ENCODE results near the gene HLA-DQB1.
"Not testable (repeated sequence)": the region's sequence is repeated elsewhere in the genome, so short reads cannot be mapped to it uniquely, and the experiment has no call there.

The HLA-DQB1 gene

DNA sequence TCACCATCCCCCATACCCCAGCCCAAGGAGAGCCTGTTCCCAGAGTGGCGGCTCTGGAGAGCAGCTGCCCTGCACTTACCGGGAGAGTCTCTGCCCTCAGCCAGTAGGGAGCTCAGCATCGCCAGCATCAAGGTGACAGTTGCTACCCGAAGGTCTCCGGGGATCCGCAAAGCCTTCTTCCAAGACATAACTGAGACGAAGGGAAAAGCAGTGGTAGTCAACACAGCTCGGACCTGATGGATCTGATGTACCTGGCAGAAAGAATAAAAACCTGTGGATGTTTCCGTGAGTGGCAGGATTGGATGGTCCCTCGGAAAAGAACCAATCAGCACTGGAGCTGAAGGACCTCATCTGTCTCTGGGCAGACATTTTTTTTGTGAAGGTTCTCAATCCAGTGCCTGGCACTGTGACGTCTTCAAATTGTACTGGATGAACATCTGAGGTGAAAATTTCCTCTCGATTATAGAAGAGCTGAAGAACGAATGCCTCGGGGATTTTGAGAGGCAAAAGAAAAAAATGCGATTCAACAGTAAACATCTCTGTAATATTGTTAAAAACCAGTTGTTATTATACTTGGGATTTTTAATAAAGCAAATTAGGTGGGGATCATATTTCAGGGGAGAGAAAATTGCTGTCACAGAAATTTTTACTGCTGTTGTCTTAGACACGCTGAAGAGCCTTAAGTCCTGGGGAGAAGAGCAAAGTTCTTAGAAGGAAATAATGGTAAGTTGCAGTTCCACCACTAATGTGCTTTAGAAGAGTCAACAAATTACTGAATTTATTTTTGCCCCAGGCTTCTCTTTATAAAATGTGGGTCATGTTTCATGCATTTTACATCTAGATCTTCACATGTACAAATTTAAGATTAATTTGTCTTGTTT, at the start of gene HLA-DQB1:
Gene HLA-DQB1, minus strand, starts transcription at position 238 of the 881 bp plus-strand sequence. Its CDS starts 50 bp downstream, at position 188.
- H3K36me3 Mint-ChIP-seq (ENCODE audit: low read depth): peaks cover 46% of the 10 kb centered on the region
- peaks cover 63% of the 10 kb centered on the region for H3K4me1 Mint-ChIP-seq (ENCODE audit: low read depth)
- intact Hi-C loops (cut with micrococcal nuclease): loop anchor here (5.0 kb wide), 1 partner anchor 229 kb away; the partner anchor contains the start of gene HLA-DRA
- H3K27me3 Mint-ChIP-seq: no peaks in the 10 kb centered on the region
- H3K27ac Mint-ChIP-seq: peak within 1 kb of the TSS; percentile 100
- peak within 1 kb of the TSS; percentile 92 for H3K4me3 Mint-ChIP-seq
- H3K9me3 Mint-ChIP-seq: peaks cover 3% of the 10 kb centered on the region

DNA sequence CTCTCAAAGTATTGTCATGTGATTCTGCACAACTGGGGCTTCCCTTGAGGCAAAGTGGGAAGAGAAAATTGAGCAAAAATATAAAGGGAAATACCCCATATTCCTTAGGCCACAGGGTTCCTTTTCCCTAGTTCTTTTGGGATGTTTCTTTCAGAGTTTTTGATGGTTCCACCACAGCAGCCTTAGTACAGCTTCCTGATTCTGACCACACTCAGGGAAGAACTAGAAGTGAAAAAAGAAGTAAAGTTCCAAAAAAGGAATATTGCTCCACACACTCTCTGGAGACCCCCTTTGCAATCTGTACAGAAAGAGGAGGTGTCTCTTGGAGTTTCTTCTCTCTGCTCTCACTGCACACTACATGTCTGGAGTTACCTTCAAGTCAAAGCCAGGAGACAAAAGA, 46.8 kb upstream of the HLA-DQB1 start:
- Mint-ChIP-seq H3K27ac (peak overlapping the region; percentile 30), H3K36me3 (ENCODE audit: low read depth) (no peaks in the 10 kb centered on the region), H3K27me3 (peaks cover 6% of the 10 kb centered on the region), H3K9me3 (no peaks in the 10 kb centered on the region), H3K4me1 (ENCODE audit: low read depth) (peaks cover 20% of the 10 kb centered on the region), H3K4me3 (no peak overlapping the region)
- intact Hi-C loops (cut with micrococcal nuclease): no loop called here

DNA sequence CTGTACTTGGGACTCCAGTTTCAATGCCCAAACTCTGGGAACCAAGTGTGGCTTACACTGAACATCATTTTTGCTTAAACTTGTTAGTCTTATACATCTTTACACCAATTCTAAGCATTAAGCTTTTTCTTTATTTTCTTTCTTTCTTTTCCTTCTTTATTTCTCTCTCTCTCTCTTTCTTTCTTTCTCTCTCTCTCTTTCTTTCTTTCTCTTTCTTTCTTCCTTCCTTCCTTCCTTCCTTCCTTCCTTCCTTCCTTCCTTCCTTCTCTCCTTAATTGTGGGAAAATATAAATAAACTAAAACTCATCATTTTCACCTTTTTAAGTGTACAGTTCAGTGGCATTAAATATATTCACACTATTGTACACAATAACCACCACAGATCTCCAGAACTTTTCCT, 43.2 kb upstream of the HLA-DQB1 start:
- H3K9me3 Mint-ChIP-seq: peaks cover 8% of the 10 kb centered on the region
- H3K36me3 Mint-ChIP-seq (ENCODE audit: low read depth): no peaks in the 10 kb centered on the region
- H3K4me1 Mint-ChIP-seq (ENCODE audit: low read depth): peaks cover 20% of the 10 kb centered on the region
- intact Hi-C loops (cut with micrococcal nuclease): loop anchor here (10.0 kb wide), 1 partner anchor 155 kb away; no protein-coding TSS in a partner anchor
- no peak overlapping the region for H3K4me3 Mint-ChIP-seq
- no peak overlapping the region for H3K27ac Mint-ChIP-seq
- H3K27me3 Mint-ChIP-seq: peaks cover 16% of the 10 kb centered on the region

DNA sequence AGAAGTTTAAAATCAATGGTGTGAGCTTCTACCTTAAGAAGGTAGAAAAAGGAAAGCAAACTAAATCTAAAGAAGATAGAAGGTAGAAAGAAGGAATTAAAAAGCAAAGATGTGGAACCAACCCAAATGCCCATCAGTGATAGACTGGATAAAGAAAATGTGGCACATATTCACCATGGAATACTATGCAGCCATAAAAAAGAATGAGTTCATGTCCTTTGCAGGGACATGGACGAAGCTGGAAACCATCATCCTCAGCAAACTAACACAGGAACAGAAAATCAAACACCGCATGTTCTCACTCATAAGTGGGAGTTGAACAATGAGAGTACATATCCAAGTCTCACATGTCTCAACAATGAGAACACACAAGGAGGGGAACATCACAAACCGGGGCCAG, 38.7 kb upstream of the HLA-DQB1 start:
- not testable (repeated sequence) for H3K27ac Mint-ChIP-seq; H3K4me3 Mint-ChIP-seq; H3K9me3 Mint-ChIP-seq; H3K4me1 Mint-ChIP-seq (ENCODE audit: low read depth); H3K36me3 Mint-ChIP-seq (ENCODE audit: low read depth)
- intact Hi-C loops (cut with micrococcal nuclease): loop anchor here (10.0 kb wide), 1 partner anchor 160 kb away; no protein-coding TSS in a partner anchor
- H3K27me3 Mint-ChIP-seq: peaks cover 45% of the 10 kb centered on the region

DNA sequence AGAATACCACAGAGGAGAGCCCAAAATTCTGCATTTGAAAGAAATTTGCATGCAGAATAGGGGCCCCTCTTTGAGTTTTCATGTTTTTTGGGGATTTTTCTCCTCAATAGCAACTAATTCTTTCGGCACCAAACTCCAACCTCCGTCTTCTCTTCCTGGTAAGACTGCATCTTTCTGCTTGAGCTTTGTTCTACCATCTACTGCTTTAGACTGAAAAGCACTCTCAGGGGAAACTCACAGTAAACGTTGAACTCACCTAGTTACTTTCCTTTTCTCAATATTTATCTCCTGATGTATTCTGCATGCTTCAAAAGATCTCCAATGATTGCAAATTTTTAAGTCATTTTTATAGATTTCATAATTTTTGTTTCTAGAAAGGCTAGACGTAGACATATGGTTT, 36.9 kb upstream of the HLA-DQB1 start:
- Mint-ChIP-seq H3K27me3 (peaks cover 43% of the 10 kb centered on the region), H3K36me3 (ENCODE audit: low read depth) (no peaks in the 10 kb centered on the region), H3K9me3 (peaks cover 8% of the 10 kb centered on the region), H3K4me1 (ENCODE audit: low read depth) (peaks cover 11% of the 10 kb centered on the region), H3K4me3 (no peak overlapping the region), H3K27ac (no peak overlapping the region)
- intact Hi-C loops (cut with micrococcal nuclease): loop anchor here (5.0 to 10.0 kb wide), 3 partner anchors 84 to 271 kb away; no protein-coding TSS in a partner anchor

DNA sequence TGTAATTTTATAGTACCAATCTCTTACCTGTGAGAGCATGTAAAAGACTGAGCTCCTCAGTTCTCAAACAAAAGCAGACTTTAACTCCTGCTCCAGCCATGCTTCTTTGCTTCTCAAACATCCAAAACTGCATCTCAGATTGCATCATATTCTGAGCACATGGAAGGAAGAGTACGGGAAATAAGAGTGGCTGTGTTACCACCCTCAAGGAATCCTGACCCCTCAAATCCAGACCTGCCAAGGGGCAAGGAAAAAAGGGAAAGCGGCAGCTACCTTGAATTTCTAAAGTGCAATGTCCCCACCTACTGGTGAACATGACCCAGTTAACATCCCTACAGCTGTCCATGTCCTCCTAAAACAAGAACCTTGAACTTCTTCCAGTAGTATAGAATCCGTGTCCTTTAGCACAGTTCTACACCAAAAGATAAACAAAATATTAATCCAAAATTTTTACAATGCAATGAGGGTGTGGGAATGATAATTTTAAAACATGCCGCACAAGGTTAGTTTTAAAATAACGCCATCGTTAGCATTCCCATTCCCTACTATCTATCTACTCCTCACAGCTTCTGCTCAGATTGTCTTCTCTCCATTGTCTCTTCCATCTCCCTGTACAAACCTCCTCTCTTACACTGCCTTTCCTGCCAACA, 34.1 kb upstream of the HLA-DQB1 start:
- Mint-ChIP-seq H3K9me3 (peaks cover 8% of the 10 kb centered on the region), H3K36me3 (ENCODE audit: low read depth) (no peaks in the 10 kb centered on the region), H3K27ac (peak overlapping the region; percentile 5), H3K4me3 (no peak overlapping the region), H3K27me3 (peaks cover 39% of the 10 kb centered on the region), H3K4me1 (ENCODE audit: low read depth) (peaks cover 25% of the 10 kb centered on the region)
- intact Hi-C loops (cut with micrococcal nuclease): loop anchor here (2.0 to 10.0 kb wide), 4 partner anchors 87 to 286 kb away; no protein-coding TSS in a partner anchor

DNA sequence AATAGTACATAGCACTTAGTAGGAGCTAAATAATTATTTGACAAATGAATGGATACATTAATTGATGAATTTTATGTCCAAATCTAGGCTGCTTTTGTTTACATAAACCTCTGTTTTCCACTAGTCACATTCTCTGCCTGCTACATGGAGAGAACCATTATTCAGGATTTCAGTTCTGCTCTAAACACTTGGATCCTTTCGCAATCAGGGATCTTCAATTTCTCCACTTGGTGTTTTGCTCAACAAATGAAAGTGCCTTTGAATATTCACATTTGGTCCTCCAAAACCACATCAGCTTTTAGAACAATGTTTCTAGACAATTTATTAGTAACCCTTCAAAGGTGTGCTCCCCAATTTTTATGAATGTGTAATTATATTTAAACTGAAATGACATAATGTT, 30.6 kb upstream of the HLA-DQB1 start:
- H3K27ac Mint-ChIP-seq: no peak overlapping the region
- H3K27me3 Mint-ChIP-seq: peaks cover 26% of the 10 kb centered on the region
- H3K4me3 Mint-ChIP-seq: no peak overlapping the region
- intact Hi-C loops (cut with micrococcal nuclease): no loop called here
- peaks cover 35% of the 10 kb centered on the region for H3K4me1 Mint-ChIP-seq (ENCODE audit: low read depth)
- no peaks in the 10 kb centered on the region for H3K36me3 Mint-ChIP-seq (ENCODE audit: low read depth)
- no peaks in the 10 kb centered on the region for H3K9me3 Mint-ChIP-seq

DNA sequence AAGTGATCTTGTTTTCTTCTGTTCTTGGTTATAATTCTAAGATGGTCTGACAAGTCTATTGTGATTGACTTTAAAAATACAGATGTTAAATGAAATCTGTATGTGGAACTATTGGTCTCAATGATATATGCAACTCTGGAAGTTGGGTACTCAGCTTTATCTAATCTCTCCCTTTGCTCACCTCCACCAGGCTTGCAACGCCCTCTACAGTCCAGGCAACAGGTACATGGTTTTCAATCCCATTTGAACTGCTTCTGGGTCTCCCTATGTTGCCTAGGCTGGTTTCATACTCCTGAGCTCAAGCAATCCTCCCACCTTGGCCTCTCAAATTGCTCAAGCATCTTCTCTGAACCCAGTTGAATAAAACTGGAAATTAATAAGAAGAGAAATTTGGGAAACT, 25.6 kb upstream of the HLA-DQB1 start:
- Mint-ChIP-seq H3K4me3 (no peak overlapping the region), H3K4me1 (ENCODE audit: low read depth) (peaks cover 33% of the 10 kb centered on the region), H3K36me3 (ENCODE audit: low read depth) (no peaks in the 10 kb centered on the region), H3K9me3 (no peaks in the 10 kb centered on the region), H3K27me3 (peaks cover 13% of the 10 kb centered on the region), H3K27ac (peak overlapping the region; percentile 86)
- intact Hi-C loops (cut with micrococcal nuclease): no loop called here

DNA sequence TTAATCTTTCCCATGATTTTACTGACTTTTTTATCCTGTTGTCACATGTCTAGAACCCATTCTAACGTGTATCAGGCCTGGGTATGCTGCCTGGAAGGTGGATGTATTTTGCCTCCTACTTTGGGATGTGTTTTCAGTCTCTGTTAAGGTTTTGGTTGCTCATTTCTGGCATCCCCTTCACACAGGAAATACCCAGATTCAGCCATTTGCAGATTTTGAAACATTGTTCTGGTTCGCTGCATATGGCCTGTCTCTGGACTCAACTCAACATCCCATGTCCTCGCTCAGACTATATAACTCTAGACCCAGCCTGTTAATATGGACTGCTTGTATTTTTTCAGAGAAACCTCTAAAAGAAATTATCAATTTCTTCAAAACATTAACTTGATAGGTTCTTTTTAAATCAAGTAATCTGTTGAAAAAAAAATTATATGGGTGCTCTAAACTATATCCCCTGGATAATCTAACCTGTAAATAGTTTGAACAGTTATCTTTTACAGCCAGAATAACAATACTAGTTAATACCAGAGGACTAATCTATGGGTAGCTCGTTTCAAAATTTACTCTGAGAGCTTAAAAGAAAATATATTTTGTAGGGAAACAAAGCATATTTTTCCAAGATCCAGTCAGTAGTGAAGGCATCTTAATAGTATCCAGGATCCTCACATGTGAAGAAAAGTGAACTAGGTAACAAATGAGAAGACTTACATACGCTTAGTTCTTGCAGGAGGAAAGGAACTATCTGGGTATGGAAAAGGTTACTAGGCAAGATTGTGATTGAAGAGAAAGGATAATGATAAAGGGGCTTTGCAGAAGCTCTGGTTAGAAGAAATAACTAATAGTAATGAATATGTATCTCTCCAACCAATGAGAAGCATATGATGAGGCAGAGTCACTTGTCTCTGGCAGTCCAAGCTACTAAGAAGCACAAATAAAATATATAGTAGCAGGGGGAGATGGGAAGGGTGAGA, 23.4 kb upstream of the HLA-DQB1 start:
- H3K9me3 Mint-ChIP-seq: no peaks in the 10 kb centered on the region
- H3K4me1 Mint-ChIP-seq (ENCODE audit: low read depth): peaks cover 33% of the 10 kb centered on the region
- peak overlapping the region; percentile 59 for H3K4me3 Mint-ChIP-seq
- H3K36me3 Mint-ChIP-seq (ENCODE audit: low read depth): no peaks in the 10 kb centered on the region
- peaks cover 6% of the 10 kb centered on the region for H3K27me3 Mint-ChIP-seq
- intact Hi-C loops (cut with micrococcal nuclease): loop anchor here (2.0 kb wide), 1 partner anchor 21 kb away; no protein-coding TSS in a partner anchor
- peak overlapping the region; percentile 86 for H3K27ac Mint-ChIP-seq

DNA sequence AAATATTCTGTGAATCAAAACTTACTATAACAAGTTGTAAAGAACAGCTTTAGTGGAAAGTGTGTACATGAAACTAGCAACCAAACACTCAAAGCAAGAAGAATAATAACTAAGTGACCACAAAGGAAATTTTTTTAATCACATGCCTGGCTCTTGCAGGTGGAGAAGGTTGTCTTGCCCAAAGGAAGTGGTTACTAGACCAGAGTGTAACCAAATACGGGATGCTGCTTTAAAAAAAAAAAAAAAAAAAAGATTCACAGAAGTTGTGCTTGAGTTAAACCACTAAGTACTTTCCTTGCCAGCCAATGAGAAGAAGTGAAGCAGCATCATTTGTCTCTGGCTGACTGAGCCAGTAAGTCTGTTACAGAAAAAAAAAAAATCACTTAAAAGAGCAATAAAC, 19.1 kb upstream of the HLA-DQB1 start:
- Mint-ChIP-seq H3K27ac (peak overlapping the region; percentile 70), H3K36me3 (ENCODE audit: low read depth) (no peaks in the 10 kb centered on the region), H3K4me3 (no peak overlapping the region), H3K9me3 (no peaks in the 10 kb centered on the region), H3K27me3 (peaks cover 3% of the 10 kb centered on the region), H3K4me1 (ENCODE audit: low read depth) (peaks cover 20% of the 10 kb centered on the region)
- intact Hi-C loops (cut with micrococcal nuclease): no loop called here

DNA sequence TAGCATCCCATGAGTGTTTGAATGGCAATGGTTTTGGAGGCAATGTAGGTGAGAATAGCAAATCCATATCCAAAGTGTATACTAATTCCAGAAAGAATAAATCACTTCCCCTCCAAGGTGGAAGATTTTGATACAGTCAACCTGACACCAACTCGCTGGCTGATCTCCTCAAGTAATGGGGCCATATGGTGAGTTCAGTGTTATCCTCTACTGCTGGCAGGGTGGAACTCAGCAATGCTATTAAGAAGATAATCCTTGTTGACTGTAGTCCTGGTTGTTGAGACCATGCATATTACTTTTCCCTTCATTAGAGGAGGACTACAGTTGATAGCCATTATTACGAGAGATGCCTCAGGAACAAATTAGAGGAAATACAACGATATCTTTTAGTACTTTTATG, 17.8 kb upstream of the HLA-DQB1 start:
- no peak overlapping the region for H3K4me3 Mint-ChIP-seq
- no peak overlapping the region for H3K27ac Mint-ChIP-seq
- H3K27me3 Mint-ChIP-seq: peaks cover 3% of the 10 kb centered on the region
- H3K4me1 Mint-ChIP-seq (ENCODE audit: low read depth): peaks cover 22% of the 10 kb centered on the region
- H3K36me3 Mint-ChIP-seq (ENCODE audit: low read depth): no peaks in the 10 kb centered on the region
- H3K9me3 Mint-ChIP-seq: no peaks in the 10 kb centered on the region
- intact Hi-C loops (cut with micrococcal nuclease): no loop called here

DNA sequence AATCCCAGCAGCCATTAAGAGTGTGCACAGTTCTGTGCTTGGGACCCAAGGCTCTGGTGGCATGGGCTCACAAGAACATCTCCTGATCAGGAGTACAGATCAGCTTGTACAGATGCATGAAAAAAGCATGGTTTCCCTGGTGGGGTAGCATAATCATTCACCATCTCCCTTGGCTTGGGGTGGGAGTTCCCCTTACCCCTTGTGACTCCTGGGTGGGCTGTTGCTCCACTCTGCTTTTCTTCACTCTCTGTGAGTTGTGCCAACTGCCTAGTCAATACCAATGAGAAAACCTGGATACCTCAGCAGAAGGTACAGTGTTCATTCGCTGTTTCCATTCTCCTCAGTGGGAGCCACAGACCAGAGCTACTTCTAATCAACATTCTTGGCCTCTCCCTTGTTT, 13.6 kb upstream of the HLA-DQB1 start:
- Mint-ChIP-seq H3K27me3 (no peaks in the 10 kb centered on the region), H3K27ac (peak overlapping the region; percentile 58)

DNA sequence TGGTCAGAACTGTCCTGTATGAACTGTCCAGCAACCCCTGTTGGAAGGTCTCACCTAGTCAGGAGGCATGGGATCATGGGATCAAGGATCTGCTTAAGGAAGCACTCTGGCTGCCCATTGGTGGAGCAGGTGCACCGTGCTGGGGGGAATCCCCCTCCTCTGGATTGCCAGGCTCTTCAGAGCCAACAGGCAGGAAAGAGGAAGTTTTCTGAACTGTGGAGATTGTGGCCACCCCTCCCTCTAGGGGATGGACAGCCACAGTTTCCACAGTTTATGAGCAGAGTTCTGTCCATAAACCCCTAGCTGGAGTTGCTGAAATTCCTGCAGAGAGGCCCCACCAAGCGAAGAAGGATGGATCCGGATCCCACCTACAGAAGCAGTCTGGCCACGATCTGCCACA, 13.0 kb upstream of the HLA-DQB1 start:
- intact Hi-C loops (cut with micrococcal nuclease): no loop called here
- peaks cover 10% of the 10 kb centered on the region for H3K36me3 Mint-ChIP-seq (ENCODE audit: low read depth)
- peaks cover 19% of the 10 kb centered on the region for H3K4me1 Mint-ChIP-seq (ENCODE audit: low read depth)
- peak overlapping the region; percentile 58 for H3K27ac Mint-ChIP-seq
- H3K4me3 Mint-ChIP-seq: no peak overlapping the region
- H3K27me3 Mint-ChIP-seq: no peaks in the 10 kb centered on the region
- peaks cover 35% of the 10 kb centered on the region for H3K9me3 Mint-ChIP-seq

More for the DNA sequence above, 13.6 kb upstream of the HLA-DQB1 start:
- no peak overlapping the region for H3K4me3 Mint-ChIP-seq
- H3K36me3 Mint-ChIP-seq (ENCODE audit: low read depth): peaks cover 10% of the 10 kb centered on the region
- intact Hi-C loops (cut with micrococcal nuclease): no loop called here
- peaks cover 30% of the 10 kb centered on the region for H3K9me3 Mint-ChIP-seq
- H3K4me1 Mint-ChIP-seq (ENCODE audit: low read depth): peaks cover 19% of the 10 kb centered on the region

Measured in dendritic cell treated with granulocyte-macrophage colony-stimulating factor and Interleukin-4, amounts not matched to agents 40 ng/mL and 50 ng/mL, for 4 days (primary cell).